GM19468 (cell line): ENCODE results near the gene TRIM14.
"Not testable (repeated sequence)": the region's sequence is repeated elsewhere in the genome, so short reads cannot be mapped to it uniquely, and the experiment has no call there.

ENCODE experiments used
- ATAC-seq: cut with Tn5 transposase; IDR thresholded peaks from one replicate; pipeline ENCODE4 v1.9.1; 2021; ENCODE audit warnings: mild to moderate bottlenecking, moderate library complexity, moderate number of reproducible peaks; ENCODE audit not compliant: unreplicated experiment; ENCODE audit errors: extremely low read depth

The TRIM14 gene

DNA sequence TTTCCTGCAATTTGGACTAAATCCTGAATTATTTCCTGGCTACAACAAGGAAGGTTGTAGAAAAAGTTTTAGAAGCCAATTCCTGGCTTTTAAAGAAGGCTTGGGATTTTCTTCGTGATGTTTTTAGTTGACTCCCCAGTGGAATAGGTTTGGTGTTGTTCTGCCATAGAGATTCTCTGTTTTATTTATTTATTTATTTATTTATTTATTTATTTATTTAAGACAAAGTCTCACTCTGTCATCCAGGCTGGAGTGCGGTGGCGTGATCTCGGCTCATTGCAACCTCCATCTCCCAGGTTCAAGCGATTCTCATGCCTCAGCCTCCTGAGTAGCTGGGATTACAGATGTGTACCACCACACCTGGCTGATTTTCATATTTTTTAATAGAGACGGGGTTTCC, 1.9 kb downstream of the TRIM14 start:
- not testable (repeated sequence) for ATAC-seq

DNA sequence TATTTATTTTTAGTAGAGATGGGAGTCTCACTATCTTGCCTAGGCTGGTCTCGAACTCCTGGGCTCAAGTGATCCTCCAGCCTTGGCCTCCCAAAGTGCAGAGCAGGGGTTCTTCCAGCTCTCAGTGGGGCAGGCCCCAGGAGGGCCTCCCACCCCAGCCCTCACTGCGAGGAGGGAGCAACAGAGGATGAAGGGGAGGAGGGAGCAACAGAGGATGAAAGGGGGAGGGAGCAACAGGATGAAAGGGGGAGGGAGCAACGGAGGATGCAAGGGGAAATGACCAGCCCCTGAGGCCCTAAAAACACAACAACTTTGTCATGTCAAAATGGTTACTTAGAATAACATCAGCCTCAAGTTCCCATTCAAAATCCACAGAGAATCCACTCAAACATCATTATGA, 10.0 kb downstream of the TRIM14 start:
- ATAC-seq: no peak

DNA sequence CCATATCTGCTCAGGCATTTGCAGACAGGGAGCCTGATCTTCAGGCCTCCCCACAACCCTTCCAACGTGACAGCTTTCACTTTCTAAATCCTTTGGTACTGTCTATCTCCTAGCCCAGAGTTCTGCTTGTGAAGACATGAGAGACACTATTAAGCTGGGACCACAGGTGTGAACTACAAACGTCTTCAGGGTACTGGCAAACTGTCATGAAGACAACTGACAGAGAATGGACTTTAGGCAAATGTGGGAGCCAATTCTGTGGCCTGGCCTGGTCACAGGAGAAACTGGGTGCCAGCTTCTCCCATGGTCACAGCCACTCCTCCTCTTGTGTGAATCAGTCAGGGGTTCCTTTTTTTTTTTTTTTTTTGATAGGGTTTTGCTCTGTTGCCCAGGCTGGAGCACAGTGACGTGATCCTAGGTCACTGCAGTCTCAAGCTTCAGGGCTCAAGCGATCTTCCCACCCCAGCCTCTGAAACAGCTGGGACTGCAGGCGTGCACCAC, 10.4 kb downstream of the TRIM14 start:
- peak; percentile 77 for ATAC-seq

DNA sequence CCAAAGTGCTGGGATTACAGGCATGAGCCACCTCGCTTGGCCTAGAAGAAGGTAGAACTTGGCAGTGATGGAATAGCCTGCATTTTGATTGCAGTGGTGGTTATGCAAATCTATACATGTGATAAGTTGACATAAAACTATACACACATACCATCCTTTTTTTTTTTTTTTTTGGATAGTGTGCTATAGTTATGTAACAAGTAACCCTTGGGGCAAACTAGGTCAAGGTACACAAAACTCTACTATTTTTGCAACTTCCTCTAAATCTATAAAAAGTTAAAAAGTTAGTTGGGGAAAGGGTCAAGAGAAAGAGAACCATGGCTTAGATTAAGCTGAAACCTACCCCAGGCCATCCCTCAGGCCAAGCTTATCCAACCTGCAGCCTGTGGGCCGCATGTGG, 11.1 kb downstream of the TRIM14 start:
- ATAC-seq: no peak

DNA sequence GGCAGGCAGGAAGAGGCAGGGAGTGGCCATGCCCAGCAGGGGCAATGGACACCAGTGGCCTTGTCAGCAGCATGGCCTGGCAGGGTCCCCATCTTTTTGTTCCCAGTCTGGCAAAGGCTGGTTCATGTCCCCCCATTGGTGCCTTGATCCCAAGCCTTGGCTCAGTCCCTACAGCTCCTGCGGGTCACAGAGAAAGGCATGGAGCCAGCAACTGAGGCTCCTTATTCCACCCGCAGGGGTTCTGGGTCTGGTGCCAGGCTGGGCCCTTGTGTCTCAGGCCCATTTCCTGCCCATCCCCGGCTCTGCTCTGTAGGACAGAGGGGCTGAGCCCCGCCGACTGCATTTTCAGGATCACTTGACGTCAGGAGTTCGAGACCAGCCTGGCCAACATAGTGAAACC, 14.0 kb downstream of the TRIM14 start:
- ATAC-seq: no peak

- no peak for ATAC-seq
These were observed 14.6 kb downstream of the TRIM14 start for GRCh38 chr9:98104445-98104881.

- ATAC-seq: peak; percentile 97
These were observed 17.2 kb downstream of the TRIM14 start for GRCh38 chr9:98101868-98102273.

DNA sequence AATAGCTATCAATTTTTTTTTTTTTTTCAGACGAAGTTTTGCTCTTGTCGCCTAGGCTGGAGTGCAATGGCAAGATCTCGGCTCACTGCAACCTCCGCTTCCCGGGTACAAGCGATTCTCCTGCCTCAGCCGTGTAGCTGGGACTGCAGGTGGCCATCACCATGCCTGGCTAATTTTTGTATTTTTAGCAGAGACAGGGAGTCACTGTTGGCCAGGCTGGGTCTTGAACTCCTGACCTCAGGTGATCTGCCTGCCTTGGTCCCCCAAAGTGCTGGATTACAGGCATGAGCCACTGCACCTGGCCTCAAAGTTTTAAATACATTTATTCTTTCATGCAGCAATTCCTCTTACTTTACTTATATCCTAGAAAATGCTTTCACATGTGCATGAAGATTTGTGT, 17.6 kb downstream of the TRIM14 start:
- ATAC-seq: no peak

DNA sequence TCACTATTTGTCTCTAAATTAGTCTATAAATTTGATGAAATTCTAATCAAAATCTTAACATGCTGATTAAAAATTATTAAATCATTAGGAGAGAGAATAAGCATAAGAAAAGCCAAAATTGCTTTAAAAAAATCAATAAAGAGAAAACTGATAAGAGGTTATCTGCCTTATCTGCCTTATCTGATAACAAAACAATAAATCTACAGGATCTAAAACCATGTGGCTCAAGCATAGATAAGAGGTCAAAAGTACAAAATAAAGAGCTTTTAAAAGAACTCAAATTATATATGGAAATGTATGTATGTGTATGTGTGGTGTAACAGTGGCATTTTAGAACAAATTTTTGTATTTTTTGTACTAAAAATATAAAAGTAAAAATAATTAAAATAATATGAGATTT, 18.6 kb downstream of the TRIM14 start:
- ATAC-seq: no peak

GRCh38 chr9:98099898-98100297, 19.1 kb downstream of the TRIM14 start:
- no peak for ATAC-seq

DNA sequence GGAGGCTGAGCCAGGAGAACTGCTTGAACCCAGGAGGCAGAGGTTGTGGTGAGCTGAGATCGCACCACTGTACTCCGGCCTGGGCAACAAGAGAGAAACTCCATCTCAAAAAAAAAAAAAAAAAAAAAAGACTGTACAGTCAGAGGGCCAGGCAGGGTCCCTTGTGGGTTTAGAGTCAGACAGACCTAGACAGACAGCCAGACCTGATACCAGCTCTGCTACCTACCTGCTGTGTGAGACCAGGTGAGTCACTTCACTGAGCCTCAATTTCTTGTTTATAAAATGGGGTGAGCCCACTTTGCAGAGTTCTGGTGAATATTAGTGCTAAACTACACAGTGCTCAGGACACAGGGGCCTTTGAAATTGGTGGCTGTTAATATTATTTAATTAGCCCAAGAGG, 19.7 kb downstream of the TRIM14 start:
- ATAC-seq: no peak

DNA sequence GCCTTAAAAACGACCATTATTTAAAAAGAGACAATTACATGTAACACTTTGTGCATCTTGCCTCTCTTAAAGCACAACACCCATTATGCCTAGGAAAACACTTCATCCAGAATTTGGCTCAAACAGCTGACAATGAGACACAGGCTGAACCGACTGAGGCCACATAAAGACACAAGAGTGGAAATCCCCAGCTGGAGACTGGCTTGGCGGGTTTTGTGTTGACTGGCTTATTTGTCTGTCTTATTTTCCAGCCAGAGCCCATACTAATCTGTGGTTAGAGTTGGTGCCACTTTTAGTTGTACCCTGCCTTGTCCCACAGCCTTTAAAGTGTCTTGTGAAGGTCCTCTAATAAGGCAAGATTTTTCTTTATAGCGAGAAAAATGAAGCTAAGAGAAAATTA, 21.2 kb downstream of the TRIM14 start:
- ATAC-seq: no peak

GRCh38 chr9:98096091-98096490, 22.9 kb downstream of the TRIM14 start:
- ATAC-seq: no peak

GRCh38 chr9:98095401-98095800, 23.6 kb downstream of the TRIM14 start:
- ATAC-seq: no peak

GRCh38 chr9:98094851-98095250, 24.2 kb downstream of the TRIM14 start:
- no peak for ATAC-seq

DNA sequence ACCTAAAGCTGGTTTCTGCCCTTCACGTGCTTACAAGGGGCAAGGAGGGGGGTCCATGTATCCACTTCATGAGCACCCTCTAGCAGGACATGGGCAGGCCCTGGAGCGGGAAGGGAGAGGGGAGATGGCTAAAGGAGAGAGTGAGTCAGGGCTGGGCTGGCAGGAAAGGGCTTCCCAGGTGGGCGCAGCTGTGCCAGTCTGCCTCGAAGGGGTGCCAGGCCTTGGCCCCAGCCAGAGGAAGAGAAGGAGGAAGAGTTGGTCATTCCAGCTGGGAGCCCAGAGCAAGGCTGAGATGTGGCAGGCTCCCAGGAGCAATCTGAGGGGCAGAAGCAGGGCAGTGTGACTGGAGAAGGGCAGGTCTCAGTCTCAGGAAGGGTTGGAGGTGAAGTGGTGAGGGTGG, 24.7 kb downstream of the TRIM14 start:
- ATAC-seq: no peak

DNA sequence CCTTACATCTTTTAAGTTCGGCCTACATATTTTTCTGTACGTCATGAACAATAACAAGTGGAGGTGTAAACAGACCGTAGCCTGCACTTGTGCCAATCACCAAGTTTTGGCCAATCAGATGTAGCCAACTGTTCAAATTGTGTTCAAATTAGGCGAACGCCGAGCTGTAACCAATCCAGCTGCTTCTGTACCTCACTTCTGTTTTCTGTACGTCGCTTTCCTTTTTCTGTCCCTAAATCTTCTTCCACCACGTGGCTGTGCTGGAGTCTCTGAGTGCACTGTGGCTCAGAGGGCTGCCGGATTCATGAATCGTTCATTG, 26.4 kb downstream of the TRIM14 start:
- no peak for ATAC-seq

- no peak for ATAC-seq
These were observed 27.0 kb downstream of the TRIM14 start for GRCh38 chr9:98091735-98092612.

DNA sequence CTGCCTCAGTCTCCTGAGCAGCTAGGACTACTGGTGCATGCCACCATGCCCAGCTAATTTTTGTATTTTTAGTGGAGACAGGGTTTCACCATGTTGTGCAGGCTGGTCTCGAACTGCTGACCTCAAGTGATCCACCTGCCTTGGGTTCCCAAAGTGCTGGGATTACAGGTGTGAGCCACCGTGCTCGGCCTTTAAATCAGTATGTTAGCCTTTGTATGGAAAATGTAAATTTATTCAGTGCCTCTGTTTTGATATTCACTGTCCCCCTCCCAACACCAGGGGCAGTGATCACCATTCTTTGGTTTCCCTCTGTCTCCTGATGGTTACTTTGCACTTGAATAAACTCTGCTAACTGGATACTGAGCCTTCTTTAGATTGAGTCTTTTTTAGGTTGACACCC, 28.3 kb downstream of the TRIM14 start:
- ATAC-seq: not testable (repeated sequence)

DNA sequence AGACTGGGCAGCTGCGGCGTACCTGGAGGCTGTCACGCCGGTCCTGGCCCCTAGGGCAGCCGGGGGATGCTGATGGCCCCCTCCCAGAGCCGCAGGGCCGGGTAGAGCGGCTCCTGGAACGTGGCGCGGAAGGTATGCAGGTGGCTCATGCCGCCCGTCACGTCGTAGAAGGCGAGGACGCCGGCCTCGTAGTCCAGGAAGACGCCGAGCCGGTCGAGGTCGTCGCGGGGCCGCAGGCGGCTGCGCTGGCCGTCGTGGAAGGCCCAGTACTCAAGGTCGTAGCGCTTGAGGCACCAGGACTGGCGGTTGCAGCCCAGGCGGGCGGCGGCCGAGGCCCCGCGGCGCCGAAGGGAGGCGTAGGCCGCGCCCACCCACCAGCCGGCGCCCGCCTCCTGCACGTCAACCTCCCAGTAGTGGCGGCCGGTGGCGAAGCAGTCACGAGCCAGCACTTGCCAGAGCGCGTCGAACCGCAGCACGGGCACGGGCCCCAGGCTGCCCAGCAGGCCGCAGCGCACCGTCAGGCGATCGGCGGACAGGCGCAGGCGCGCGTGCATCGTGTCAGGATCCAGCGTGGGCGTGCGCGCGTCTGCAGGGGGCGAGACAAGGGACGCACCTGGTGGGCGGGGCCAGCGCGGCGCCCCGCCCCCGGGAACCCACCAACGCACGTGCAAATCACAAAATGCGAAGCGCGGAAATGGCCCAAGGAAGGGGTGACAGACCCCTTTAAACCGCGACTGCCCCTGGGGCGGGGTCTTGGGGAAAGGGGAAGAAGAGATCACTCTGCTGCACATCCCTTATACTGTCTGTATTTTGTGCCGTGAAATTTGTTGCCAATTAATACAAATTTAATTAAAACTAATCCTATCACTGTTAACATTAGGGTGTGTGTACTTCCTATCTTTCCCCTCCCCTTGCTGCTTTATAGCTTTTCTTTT, 31.3 kb downstream of the TRIM14 start:
- no peak for ATAC-seq

DNA sequence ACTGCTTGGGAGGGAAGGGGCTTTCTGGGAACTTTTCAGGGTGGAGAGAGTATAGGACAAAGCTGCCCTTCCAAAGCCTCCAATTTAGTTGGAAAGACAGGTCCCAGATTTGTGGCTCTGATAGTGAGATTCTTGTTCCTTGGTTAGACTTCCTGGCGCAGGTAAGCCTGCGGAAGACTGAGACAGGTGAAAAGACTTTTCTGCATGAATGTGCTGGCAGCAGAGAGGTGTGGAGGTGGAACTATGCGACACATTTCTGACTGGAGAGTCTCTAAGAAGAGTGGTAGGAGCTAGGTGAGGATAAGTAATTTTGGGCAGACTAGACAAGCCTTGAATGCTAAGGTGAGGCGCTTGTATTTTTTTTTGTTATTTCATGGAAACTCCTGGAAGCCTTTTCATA, 32.6 kb downstream of the TRIM14 start:
- ATAC-seq: no peak
